ENCODE data around the gene FAM210A. TPM values are rescaled to one million over a fixed set of nuclear protein-coding genes. Genes with fewer than 3 reads are reported as not detected.

FAM210A gene
- total RNA-seq, 6 experiments from 2014 or later: 9.3 to 21.9 (median 11.8) TPM

DNA sequence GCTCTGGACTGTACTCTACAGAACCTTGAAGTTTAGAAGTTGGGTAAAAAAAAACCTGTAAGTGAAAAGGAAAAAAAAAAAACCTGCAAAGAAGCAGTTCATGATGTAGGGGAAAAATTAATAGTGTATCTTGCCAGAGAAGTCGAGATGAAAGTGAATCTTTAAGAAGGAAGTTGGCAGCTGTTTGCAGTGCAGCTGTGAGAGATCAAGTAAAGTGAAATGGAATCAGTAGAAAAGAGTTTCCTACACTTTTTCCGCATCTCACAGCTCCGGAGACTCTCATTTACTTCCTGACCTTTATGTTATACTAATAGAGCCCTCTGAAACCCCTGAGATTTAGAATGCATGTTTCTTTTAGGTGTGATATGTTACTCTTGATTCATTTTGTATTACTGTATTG, 19.3 kb upstream of the FAM210A start:
- intact Hi-C loops (cut with DNase I): no loop called here
- WGBS (ENCODE audit: insufficient coverage, low coverage, low lambda C conversion rate, missing lambda C conversion rate): 70% methylated on average over 3 of the region's 3 CpGs
- no peak for ATAC-seq

DNA sequence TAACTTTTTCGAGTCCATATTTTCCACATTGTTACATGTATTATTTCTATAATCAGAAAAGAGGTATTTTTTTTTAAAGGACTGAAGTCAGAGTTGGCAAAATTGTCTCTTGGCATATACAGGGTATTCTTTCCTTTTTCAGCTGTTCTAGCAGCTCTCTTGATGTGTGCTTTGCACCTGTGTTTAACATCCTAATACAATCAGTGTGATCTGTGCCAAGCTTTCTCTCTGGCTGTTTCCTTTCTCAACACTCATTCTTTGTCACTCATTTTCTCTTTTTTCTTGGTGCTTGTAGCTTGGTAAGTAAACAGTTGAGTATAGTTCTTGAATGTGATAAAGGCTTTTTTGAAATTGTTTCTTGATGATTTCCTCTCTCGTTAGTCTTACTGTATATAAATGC, 9.3 kb upstream of the FAM210A start:
- H3K36me3 ChIP-seq: peaks cover 6 to 72% (median 18%) of the 10 kb centered on the region in 4 donors
- no peak overlapping the region for H3K27ac ChIP-seq
- no peaks in the 10 kb centered on the region for H3K4me1 ChIP-seq
- no peak overlapping the region for H3K4me3 ChIP-seq
- H3K9me3 ChIP-seq: no peaks in the 10 kb centered on the region
- no peaks in the 10 kb centered on the region for H3K27me3 ChIP-seq
- TF ChIP-seq, protein P1, sequence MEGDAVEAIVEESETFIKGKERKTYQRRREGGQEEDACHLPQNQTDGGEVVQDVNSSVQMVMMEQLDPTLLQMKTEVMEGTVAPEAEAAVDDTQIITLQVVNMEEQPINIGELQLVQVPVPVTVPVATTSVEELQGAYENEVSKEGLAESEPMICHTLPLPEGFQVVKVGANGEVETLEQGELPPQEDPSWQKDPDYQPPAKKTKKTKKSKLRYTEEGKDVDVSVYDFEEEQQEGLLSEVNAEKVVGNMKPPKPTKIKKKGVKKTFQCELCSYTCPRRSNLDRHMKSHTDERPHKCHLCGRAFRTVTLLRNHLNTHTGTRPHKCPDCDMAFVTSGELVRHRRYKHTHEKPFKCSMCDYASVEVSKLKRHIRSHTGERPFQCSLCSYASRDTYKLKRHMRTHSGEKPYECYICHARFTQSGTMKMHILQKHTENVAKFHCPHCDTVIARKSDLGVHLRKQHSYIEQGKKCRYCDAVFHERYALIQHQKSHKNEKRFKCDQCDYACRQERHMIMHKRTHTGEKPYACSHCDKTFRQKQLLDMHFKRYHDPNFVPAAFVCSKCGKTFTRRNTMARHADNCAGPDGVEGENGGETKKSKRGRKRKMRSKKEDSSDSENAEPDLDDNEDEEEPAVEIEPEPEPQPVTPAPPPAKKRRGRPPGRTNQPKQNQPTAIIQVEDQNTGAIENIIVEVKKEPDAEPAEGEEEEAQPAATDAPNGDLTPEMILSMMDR (IDR thresholded peaks at IDR 0.05): no peak
- TF ChIP-seq POLR2A (IDR thresholded peaks at IDR 0.05): no peak
- intact Hi-C loops (cut with DNase I): no loop called here
- WGBS (ENCODE audit: insufficient coverage, low coverage, low lambda C conversion rate, missing lambda C conversion rate): 83% methylated on average over 2 of the region's 2 CpGs
- ATAC-seq (no peak), DNase-seq (no peak)

More for the DNA sequence above, 19.3 kb upstream of the FAM210A start:
- Histone ChIP-seq H3K4me3 (no peak overlapping the region), H3K27ac (no peak overlapping the region), H3K9me3 (no peaks in the 10 kb centered on the region), H3K27me3 (no peaks in the 10 kb centered on the region), H3K36me3 (peaks cover 0 to 66% (median 18%) of the 10 kb centered on the region in 4 donors), H3K4me1 (no peaks in the 10 kb centered on the region)
- DNase-seq: no peak
- TF ChIP-seq, protein P1 (IDR thresholded peaks at IDR 0.05): no peak
- no peak for TF ChIP-seq POLR2A (IDR thresholded peaks at IDR 0.05)

DNA sequence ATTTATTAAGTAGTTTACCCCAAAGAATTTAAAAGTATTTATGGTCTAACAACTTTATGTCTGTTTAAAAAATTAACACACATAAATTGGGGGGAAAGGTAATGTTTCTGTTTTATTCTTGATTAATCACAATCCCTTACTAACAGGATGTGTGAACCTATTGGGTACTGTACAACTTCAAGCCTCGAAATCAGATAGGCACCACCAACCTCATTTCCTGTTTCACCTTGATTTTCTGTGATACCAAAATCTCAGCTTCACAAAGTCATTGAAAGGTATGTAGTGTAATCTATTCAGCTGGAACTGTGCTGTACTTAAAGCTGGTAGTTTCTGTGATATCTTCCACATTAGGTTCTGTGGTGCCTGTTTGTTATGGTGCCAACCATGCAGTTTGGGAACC, 4.1 kb upstream of the FAM210A start:
- ATAC-seq (no peak), DNase-seq (no peak)
- Histone ChIP-seq H3K9me3 (no peaks in the 10 kb centered on the region), H3K27me3 (no peaks in the 10 kb centered on the region), H3K27ac (no peak overlapping the region), H3K36me3 (peaks cover 0 to 21% (median 1%) of the 10 kb centered on the region in 4 donors), H3K4me1 (peaks cover 0 to 7% (median 3%) of the 10 kb centered on the region in 4 donors), H3K4me3 (no peak overlapping the region)
- no peak for TF ChIP-seq POLR2A (IDR thresholded peaks at IDR 0.05)
- TF ChIP-seq, protein P1 (IDR thresholded peaks at IDR 0.05): no peak
- WGBS (ENCODE audit: insufficient coverage, low coverage, low lambda C conversion rate, missing lambda C conversion rate): 87% methylated on average over 1 of the region's 1 CpG
- intact Hi-C loops (cut with DNase I): no loop called here

DNA sequence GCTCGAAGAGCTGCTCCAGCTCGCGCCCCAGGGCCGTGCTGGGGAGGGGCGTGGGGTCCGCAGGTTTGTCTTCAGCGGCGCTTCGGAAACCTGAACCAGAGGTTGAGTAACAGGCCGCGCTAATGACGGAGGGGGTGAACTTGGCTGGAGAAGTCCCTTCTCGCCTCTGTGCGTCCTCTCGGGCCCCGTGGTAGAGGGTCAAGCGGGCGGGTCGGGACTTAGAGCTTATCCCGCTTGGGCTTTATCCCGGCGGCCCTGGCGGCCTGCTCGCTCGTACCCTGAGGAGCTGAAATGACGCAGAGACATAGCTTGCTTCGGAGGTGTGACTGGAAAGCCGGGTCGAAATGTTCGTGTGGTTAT, 594 bp upstream of the FAM210A start:
- no peaks in the 10 kb centered on the region for H3K36me3 ChIP-seq
- H3K4me1 ChIP-seq: peaks cover 0 to 19% (median 7%) of the 10 kb centered on the region in 4 donors
- H3K27me3 ChIP-seq: no peaks in the 10 kb centered on the region
- DNase-seq: peak; percentile 62 to 70 (median 63)
- intact Hi-C loops (cut with DNase I): no loop called here
- peak; percentile 49 to 57 (median 52) for ATAC-seq
- TF ChIP-seq, protein P1 (IDR thresholded peaks at IDR 0.05): no peak
- TF ChIP-seq POLR2A (IDR thresholded peaks at IDR 0.05): no peak
- H3K27ac ChIP-seq: peak overlapping the region; percentile 78 to 95 (median 90)
- no peaks in the 10 kb centered on the region for H3K9me3 ChIP-seq
- peak overlapping the region; percentile 82 to 93 (median 91) for H3K4me3 ChIP-seq
- 0% methylated on average over 13 of the region's 30 CpGs for WGBS (ENCODE audit: insufficient coverage, low coverage, low lambda C conversion rate, missing lambda C conversion rate)

All from right lobe of liver (tissue), 6 donors.